RWPE1 (cell line): Measurements from ENCODE around the gene OR2T29.
"Not testable (repeated sequence)": the region's sequence is repeated elsewhere in the genome, so short reads cannot be mapped to it uniquely, and the experiment has no call there.

Experiments used
- CTCF ChIA-PET: fragments of 350-600 bp; sonication (Branson Sonifier 250); formaldehyde crosslinking; extraction: SDS; loops from one replicate; lab custom pipeline; 2021; lab: Yijun Ruan, JAX
- POLR2A ChIA-PET: fragments of 400-600 bp; formaldehyde crosslinking; extraction: SDS; loops from one replicate; lab custom pipeline; 2020; ENCODE audit warnings: antibody characterized with exemption; ENCODE audit not compliant: low non-redundant PET; lab: Yijun Ruan, JAX
- DNase-seq: peaks from one replicate; pipeline ENCODE4 v3.0.0; 2012; ENCODE audit warnings: low spot score
- H3K27ac ChIP-seq: fragments of 450-650 bp; 2 replicates; pipeline ENCODE4 v1.5.1; 2017
- CTCF ChIP-seq: fragments of 450-650 bp; conservative IDR thresholded peaks from 2 replicates; pipeline ENCODE4 v1.5.1; 2017; ENCODE audit warnings: low read depth, mild to moderate bottlenecking

Gene OR2T29

GRCh38 chr1:248551027-248551426, 11.5 kb downstream of the OR2T29 start:
- CTCF ChIA-PET, POLR2A ChIA-PET, DNase-seq, H3K27ac ChIP-seq: not testable (repeated sequence)

- CTCF ChIA-PET = not testable (repeated sequence)
Observed at GRCh38 chr1:248547383-248547782, 15.2 kb downstream of the OR2T29 start.

GRCh38 chr1:248537449-248537848, 25.1 kb downstream of the OR2T29 start:
- CTCF ChIA-PET, H3K27ac ChIP-seq, POLR2A ChIA-PET, DNase-seq: not testable (repeated sequence)

More at GRCh38 chr1:248547383-248547782, 15.2 kb downstream of the OR2T29 start:
- H3K27ac ChIP-seq, POLR2A ChIA-PET, DNase-seq: not testable (repeated sequence)

DNA sequence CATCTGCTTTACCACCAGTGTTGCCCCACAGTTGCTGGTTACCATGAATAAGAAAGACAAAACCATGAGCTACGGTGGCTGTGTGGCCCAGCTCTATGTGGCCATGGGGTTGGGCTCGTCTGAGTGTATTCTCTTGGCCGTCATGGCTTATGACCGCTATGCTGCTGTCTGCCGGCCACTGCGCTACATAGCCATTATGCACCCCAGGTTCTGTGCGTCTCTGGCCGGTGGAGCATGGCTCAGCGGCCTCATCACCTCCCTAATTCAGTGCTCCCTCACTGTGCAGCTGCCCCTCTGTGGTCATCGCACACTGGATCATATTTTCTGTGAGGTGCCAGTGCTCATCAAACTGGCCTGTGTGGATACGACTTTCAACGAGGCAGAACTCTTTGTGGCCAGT, 40.7 kb downstream of the OR2T29 start:
- DNase-seq = no peak
- no peak overlapping the region for H3K27ac ChIP-seq
- no peak for TF ChIP-seq CTCF
- ChIA-PET CTCF (no interaction called here), POLR2A (no interaction called here)

- DNase-seq, POLR2A ChIA-PET, H3K27ac ChIP-seq, CTCF ChIA-PET: not testable (repeated sequence)
Observed at GRCh38 chr1:248510217-248510616, 52.4 kb downstream of the OR2T29 start.

- H3K27ac ChIP-seq, CTCF ChIA-PET, DNase-seq, POLR2A ChIA-PET: not testable (repeated sequence)
Observed at GRCh38 chr1:248507773-248508172, 54.8 kb downstream of the OR2T29 start, which contains the start of gene OR2G6. Gene OR2G6, plus strand, starts transcription at chr1:248508073. Its CDS starts 13,574 bp downstream, at chr1:248521647.
